Sigmoid colon (tissue), 3 donors: ENCODE data around the gene CST6.

Experiments used
- POLR2A ChIP-seq, 2 donors: fragments of 450-650 bp; IDR thresholded peaks; one replicate each; pipeline ENCODE4 v1.6.1; 2016; ENCODE audit warnings: antibody characterized with exemption in 2 of 2, mild to moderate bottlenecking in 2 of 2, moderate library complexity in 2 of 2
- TF ChIP-seq, protein P1 (sequence below), 4 experiments: fragments of 450-650 bp in 3 of 4; fragments of 200-600 bp in 1 of 4; IDR thresholded peaks; one replicate each; pipeline ENCODE4 v1.5.1; 2016 to 2019; ENCODE audit warnings: antibody characterized with exemption in 4 of 4, mild to moderate bottlenecking in 3 of 4, moderate library complexity in 2 of 4

DNA sequence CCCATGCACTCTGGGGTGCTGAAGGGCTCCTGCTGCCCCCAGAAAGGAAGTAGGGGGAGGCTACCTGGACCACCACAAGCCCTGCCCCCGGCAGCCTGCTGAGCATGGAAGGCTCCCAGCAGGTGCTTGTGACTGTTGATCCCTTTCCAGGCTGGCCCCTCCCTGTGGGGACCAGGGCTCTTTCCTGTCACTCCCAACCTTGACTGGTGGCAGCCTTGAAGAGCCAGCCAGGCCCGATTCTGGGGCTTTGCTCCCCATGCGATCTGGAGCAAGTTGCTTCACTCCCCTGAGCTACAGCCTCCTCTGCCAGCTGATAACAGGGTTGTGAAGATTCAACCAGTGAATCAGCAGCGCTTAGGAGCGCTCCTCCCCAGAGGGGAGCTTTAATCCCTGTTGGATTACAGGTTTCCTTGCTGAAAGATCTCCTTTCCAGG lies 4.6 kb upstream of the CST6 start:
- no peak for TF ChIP-seq POLR2A (IDR thresholded peaks at IDR 0.05)
- TF ChIP-seq, protein P1, sequence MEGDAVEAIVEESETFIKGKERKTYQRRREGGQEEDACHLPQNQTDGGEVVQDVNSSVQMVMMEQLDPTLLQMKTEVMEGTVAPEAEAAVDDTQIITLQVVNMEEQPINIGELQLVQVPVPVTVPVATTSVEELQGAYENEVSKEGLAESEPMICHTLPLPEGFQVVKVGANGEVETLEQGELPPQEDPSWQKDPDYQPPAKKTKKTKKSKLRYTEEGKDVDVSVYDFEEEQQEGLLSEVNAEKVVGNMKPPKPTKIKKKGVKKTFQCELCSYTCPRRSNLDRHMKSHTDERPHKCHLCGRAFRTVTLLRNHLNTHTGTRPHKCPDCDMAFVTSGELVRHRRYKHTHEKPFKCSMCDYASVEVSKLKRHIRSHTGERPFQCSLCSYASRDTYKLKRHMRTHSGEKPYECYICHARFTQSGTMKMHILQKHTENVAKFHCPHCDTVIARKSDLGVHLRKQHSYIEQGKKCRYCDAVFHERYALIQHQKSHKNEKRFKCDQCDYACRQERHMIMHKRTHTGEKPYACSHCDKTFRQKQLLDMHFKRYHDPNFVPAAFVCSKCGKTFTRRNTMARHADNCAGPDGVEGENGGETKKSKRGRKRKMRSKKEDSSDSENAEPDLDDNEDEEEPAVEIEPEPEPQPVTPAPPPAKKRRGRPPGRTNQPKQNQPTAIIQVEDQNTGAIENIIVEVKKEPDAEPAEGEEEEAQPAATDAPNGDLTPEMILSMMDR (IDR thresholded peaks at IDR 0.05), result no peak
